Measurements from ENCODE around the gene THAP11.
A peak's percentile ranks its signal among the peaks of the same experiment; 100 is the strongest.

Gene THAP11

DNA sequence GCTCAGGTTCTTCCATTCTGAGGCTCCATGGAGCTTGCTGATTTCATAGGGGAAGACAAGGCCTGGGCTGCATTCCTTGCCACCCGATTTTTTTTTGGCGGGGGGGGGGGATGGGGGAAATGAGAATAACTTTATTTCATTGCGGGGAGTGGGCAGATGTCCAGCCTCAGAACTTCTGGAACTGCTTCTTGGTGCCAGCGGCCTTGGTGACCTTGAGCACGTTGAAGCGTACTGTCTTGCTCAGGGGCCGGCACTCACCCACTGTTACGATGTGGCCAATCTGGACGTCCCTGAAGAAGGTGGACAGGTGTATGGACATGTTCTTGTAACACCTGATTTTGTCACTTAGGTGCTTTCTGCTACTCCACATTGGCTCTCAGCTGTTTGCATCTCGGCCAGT, 13.7 kb downstream of the THAP11 start:
- DNase-seq (ENCODE audit: extremely low read depth, low read depth) = no peak
- TF ChIP-seq, protein P1, sequence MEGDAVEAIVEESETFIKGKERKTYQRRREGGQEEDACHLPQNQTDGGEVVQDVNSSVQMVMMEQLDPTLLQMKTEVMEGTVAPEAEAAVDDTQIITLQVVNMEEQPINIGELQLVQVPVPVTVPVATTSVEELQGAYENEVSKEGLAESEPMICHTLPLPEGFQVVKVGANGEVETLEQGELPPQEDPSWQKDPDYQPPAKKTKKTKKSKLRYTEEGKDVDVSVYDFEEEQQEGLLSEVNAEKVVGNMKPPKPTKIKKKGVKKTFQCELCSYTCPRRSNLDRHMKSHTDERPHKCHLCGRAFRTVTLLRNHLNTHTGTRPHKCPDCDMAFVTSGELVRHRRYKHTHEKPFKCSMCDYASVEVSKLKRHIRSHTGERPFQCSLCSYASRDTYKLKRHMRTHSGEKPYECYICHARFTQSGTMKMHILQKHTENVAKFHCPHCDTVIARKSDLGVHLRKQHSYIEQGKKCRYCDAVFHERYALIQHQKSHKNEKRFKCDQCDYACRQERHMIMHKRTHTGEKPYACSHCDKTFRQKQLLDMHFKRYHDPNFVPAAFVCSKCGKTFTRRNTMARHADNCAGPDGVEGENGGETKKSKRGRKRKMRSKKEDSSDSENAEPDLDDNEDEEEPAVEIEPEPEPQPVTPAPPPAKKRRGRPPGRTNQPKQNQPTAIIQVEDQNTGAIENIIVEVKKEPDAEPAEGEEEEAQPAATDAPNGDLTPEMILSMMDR (IDR thresholded peaks at IDR 0.05; ENCODE audit: low read depth, low read length) = no peak

DNA sequence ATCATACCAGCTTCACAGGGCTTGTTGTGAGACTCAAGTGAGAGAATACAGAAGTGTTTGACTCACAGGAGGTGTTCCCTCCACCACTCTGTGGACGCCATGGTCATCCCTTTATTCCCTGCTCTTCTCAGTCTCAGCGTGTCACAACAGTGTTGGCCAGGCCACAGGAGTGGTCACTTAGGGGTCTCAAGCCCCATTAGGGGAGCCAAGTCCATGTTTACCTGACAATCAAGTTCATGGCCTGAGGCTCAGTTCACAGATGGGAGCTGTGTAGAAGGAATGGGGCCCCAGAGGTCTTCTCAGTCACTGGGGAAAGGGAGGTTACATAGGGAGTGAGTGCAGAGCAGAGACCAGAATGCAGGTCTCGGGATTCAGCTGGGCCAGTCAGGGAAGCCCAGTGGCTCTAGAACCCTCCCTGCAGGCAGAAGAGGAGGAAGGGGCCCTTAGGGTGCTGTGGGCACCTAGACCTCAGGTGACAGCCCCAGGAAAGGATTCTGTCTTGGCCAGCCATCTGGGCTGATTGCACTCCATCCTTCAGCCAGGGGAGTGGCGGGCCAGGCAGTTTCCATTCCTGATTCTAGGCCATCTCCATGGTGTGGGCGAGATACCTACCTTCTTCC, 14.9 kb downstream of the THAP11 start:
- DNase-seq (ENCODE audit: extremely low read depth, low read depth) = no peak
- TF ChIP-seq, protein P1 (IDR thresholded peaks at IDR 0.05; ENCODE audit: low read depth, low read length) = no peak

DNA sequence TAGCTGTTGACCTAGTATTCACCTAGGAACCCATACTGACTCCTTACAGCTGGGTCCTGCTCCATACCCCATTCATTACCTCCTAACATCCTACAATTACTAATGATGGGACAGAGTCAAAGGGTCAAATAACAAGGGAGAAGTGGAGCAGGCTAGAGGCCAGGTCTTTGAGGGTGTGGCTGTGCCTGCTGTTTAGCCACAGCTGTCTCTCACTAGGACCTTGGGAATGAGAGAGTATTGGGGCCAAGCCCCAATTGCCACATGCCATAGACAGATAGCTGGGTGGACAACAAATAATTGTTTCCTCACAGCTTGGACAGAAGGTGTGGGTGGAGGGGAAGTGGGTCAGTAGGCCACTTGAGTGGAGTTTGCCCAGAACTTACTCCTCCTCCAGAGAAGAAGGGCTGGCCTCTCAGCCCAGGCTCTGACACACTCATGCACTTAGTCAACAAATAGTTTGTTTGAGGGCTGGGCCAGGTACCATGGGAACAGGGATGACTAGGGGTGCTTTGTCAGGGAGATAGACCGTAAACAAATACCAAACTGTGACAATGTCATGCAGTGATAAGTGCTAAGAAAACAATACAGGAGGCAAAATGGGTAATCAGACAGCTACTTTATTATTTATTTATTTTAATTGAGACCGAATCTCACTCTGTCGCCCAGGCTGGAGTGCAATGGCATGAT, 15.6 kb downstream of the THAP11 start:
- TF ChIP-seq, protein P1 (IDR thresholded peaks at IDR 0.05; ENCODE audit: low read depth, low read length) = no peak
- peak; percentile 85 for DNase-seq (ENCODE audit: extremely low read depth, low read depth)

DNA sequence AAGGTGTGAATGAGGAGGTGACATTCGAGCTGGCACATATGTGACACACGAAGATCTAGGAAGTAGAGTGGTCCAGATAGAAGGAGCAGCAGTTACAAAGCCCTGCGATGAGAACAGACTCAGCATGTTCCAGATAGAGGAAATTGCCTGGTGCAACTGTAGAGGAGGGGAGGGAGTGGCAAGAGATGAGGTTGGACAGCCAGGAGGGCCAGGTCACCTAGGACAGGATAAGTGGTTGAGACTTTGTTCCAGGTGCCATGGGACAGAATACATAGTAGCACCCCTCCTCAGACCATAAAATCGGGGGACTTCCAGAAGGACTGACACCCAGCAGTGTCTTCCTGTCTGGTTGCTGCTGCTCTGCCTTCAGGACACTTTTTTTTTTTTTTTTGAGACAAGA, 16.4 kb downstream of the THAP11 start:
- no peak for DNase-seq (ENCODE audit: extremely low read depth, low read depth)
- TF ChIP-seq, protein P1 (IDR thresholded peaks at IDR 0.05; ENCODE audit: low read depth, low read length) = no peak

DNA sequence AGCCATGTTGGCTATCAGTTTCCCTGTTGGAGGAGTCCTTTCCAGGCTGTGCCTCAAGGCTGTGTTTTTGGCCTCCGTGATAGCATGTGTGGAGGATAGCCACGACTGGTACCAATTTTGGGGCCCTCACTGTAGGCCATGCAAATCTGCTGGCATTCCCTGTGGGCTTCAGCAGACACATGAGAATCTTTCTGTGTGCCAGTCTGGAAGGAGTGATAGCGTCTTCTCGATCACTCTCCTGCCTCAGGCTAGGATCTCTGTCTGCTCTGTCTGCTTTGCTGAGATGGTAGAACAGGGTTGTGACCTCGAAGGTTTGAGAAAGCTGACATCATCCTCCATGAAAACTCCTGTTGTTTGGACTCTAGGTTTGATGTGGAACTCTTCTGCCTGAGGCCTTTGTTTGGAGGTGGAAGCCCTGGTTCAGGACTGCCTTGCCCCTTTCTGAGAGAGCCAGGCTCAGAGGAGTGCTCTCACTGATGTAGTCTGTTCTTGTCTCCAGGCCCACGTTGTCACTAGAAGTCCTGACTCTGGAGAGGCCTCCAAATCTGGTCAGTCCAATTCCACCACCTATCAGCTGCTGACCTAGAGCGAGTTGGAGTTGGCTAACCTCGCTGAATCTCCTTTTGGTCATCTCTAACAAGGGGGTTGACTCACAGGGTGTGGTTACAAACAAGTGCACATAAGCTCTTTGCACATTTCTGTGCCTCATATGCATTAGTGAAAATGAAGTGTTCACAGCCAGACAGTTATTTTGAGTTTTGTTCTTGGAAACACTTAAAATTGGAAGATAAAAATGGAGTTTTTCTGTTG, 18.7 kb downstream of the THAP11 start:
- TF ChIP-seq, protein P1 (IDR thresholded peaks at IDR 0.05; ENCODE audit: low read depth, low read length) = no peak
- no peak for DNase-seq (ENCODE audit: extremely low read depth, low read depth)

DNA sequence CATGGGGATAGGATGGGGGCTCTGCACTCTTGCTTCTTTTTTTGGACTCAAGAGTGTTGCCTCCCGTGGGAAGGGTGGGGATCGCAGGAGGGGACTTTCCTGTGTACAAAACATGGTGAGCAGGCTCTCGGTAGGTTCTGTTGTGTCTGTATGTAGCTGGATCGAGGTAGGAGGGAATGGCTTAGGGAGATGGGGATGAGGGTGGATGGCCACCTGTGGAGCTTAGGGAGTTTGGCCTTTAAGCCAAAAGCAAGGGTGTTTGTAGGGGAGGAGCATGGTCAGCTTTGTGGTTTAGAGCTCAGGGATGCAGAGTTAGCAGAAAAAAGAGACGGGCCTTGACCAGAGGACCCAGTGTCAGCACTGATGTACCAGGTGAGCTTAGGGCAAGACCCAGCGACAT, 19.8 kb downstream of the THAP11 start:
- no peak for DNase-seq (ENCODE audit: extremely low read depth, low read depth)
- TF ChIP-seq, protein P1 (IDR thresholded peaks at IDR 0.05; ENCODE audit: low read depth, low read length) = no peak

Measured in AG09319 (cell line).